G401 (cell line): ENCODE data around the gene MEF2C. TPM values are rescaled to one million over a fixed set of nuclear protein-coding genes. Genes with fewer than 3 reads are reported as not detected.
A peak's percentile ranks its signal among the peaks of the same experiment; 100 is the strongest.
"Not testable (repeated sequence)": the region's sequence is repeated elsewhere in the genome, so short reads cannot be mapped to it uniquely, and the experiment has no call there.

Experiments used
- DNase-seq: peaks from one replicate; pipeline ENCODE4 v3.0.0-alpha.2; 2015; ENCODE audit warnings: low spot score
- in situ Hi-C: cut with HindIII; loops from 2 replicates; pipeline ENCODE4 v1.10.0; 2016; ENCODE audit warnings: low sequenced_read_pairs, mixed read lengths
- total RNA-seq: library from RNA; depleted of rRNA; stranded (reverse); fragments of >200 nt; shearing (Covaris generic); gene quantifications from 2 replicates; pipeline ENCODE4 v1.2.3, GENCODE V29; 2014

MEF2C gene
- total RNA-seq, 1 experiment from 2014 or later: not detected

GRCh38 chr5:88816195-88816594, 66.8 kb downstream of the MEF2C start:
- in situ Hi-C loops: no loop called here

GRCh38 chr5:88815050-88815789, 67.8 kb downstream of the MEF2C start:
- no peak for DNase-seq

More at GRCh38 chr5:88816195-88816594, 66.8 kb downstream of the MEF2C start:
- no peak for DNase-seq

GRCh38 chr5:88813805-88814575, 69.0 kb downstream of the MEF2C start:
- DNase-seq: no peak
- in situ Hi-C loops: no loop called here

More at GRCh38 chr5:88815050-88815789, 67.8 kb downstream of the MEF2C start:
- in situ Hi-C loops: no loop called here

DNA sequence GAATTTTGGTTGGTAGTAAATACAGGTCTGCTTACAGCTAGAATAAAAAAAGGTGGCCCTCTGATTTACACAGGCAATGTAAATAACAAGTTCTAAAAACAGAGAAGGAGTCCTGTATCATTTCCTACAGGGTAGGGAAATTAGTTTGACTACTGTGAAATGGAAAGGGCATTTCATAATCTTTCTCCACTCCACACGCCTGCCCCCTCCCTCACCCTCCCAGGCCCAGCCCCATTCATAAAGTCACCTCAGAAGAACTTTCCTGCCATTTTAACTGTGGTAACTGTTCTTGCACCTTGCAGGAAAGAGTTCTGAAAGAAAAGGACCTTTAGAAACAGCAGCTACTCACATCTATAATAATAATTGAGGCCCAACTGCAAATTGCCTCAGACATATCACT, 69.7 kb downstream of the MEF2C start:
- DNase-seq: no peak
- in situ Hi-C loops: no loop called here

DNA sequence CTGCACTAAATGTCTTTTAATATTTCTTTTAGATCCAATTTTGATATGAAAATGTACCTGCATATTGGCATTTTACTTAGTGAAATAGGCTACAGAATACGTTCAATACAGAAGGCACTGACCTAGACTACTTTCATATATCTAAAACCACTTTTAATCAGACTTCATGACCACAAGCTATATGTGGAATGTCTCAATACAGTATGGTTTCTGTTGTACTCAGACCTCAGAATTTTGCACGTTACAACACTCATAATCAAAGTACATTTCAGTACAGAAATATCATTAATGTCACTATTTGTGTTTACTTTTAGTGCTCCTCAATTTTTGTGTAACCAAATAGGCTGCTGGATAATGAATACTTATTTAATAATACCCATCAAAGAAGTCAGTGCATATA, 74.8 kb downstream of the MEF2C start:
- in situ Hi-C loops: no loop called here
- DNase-seq: no peak

- in situ Hi-C loops: no loop called here
- no peak for DNase-seq
Observed at GRCh38 chr5:88807327-88807726, 75.7 kb downstream of the MEF2C start.

DNA sequence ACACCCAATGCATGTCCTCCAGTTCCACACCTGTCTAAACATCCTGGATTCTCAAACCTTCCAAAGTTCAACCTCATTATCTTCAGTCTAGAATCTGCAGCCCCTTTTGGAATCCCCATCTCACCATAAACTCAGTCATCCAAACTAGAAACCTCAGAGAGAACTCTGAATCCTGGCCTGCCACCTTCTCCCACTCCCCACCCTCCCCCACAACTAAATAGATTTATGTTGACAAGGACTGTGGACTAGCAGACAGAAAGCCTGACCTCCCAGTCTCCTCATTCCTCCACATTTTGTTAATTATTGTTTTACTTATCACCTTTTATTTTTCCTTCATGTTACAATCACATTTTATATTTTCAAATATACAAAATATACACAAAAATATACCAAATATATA, 76.6 kb downstream of the MEF2C start:
- in situ Hi-C loops: no loop called here
- DNase-seq: no peak

DNA sequence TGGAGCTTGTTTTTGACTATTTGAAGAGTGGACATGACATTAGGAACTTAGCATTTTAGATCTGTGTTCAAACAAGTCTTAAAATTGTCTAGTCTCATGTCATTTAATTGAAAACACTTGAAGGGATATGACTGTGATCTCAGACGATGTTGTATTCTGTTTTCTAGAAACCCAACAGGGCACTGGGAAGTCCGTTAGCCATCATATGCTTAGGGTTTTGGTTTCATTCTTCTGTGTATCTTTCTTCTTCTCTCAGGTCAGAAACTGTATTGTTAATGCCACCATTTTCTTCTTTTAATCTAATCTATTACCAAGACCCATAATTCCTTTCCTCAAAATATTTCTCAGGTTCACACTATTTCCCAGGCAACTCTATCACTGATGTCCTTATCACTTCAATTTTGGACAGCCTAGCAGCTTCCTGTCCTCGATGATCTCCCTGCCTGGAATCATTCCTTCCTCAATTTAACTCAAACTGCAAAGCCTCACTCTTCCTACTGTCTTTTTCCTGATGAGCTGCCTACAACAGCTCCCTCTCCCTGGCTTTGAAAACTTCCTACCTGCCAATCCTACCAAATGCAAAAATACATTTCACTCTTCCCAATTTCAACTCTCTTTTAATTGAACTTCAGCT, 77.7 kb downstream of the MEF2C start:
- in situ Hi-C loops: no loop called here

GRCh38 chr5:88804444-88804843, 78.5 kb downstream of the MEF2C start:
- in situ Hi-C loops: no loop called here
- no peak for DNase-seq

More for the DNA sequence above, 77.7 kb downstream of the MEF2C start:
- no peak for DNase-seq

DNA sequence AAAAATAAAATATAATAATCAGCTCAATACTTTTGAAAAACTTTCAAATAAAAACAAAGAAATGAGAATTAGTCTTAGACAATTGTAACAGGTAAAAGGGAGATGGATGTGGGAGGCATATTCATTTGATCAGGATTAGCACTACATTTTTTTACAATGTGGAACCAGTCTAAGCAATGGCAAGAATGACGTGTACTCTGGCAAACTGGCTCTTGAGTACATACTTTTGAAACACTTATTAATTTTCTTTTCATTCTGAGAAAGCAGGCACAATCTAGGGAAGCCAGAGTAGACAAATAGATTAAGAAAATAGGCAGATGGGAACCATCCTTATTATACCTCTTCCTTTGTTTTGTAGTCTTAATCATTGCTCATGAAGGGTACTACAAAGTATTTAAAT, 79.7 kb downstream of the MEF2C start:
- in situ Hi-C loops: no loop called here
- no peak for DNase-seq

- no peak for DNase-seq
- in situ Hi-C loops: no loop called here
Observed at GRCh38 chr5:88799938-88800535, 82.9 kb downstream of the MEF2C start.

DNA sequence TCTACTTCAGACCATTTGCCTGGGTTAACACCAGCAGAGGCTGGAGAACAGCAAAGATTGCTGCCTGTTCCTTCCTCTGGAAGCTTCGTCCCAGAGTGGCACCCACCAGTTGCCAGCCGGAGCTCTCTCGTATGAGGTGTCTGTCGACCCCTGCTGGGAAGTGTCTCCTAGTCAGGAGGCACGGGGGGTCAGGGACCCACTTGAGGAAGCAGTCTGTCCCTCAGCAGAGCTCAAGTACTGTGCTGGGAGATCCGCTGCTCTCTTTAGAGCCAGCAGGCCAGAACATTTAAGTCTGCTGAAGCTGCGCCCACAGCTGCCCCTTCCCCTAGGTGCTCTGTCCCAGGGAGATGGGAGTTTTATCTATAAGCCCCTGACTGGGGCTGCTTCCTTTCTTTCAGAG, 84.1 kb downstream of the MEF2C start:
- in situ Hi-C loops, DNase-seq: not testable (repeated sequence)

- in situ Hi-C loops, DNase-seq: not testable (repeated sequence)
Observed at GRCh38 chr5:88793797-88794196, 89.2 kb downstream of the MEF2C start.

- no peak for DNase-seq
- in situ Hi-C loops: no loop called here
Observed at GRCh38 chr5:88792144-88792840, 90.7 kb downstream of the MEF2C start.

DNA sequence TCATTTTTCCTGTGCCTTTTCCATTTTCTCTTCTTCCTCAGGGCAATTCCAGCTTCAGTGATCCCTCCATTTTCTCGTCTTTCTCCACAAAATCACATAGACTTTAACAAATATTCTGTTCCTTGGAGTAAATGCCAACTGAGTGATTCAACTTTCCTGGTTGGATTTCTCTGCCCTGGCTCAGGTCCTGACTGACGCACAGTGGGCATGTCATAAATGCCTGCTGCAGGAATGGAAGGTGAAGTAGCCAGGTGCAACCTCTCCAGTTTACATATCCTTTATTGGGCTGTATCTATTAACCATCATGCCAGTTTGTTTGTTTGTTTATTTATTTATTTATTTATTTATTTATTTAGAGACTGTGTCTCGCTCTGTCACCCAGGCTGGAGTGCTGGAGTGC, 95.1 kb downstream of the MEF2C start:
- no peak for DNase-seq
- in situ Hi-C loops: no loop called here

DNA sequence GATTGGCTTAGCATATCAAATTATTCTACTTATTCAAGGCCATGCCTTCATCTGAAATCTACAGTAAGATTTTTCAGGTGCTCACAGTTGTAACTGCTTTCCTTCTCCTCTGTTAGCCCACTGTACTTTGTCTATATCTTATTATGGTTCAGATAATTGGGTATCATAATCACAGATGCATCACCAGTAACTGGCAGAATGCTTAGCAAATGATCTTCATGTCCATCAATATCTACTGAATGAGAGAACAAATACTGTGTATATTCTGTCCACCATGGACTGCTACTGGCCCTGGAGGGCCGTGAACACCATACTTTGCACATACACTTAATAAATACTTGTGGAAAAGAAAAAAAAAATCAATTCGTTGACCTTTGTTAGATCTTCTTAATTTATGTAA, 96.2 kb downstream of the MEF2C start:
- no peak for DNase-seq
- in situ Hi-C loops: no loop called here

DNA sequence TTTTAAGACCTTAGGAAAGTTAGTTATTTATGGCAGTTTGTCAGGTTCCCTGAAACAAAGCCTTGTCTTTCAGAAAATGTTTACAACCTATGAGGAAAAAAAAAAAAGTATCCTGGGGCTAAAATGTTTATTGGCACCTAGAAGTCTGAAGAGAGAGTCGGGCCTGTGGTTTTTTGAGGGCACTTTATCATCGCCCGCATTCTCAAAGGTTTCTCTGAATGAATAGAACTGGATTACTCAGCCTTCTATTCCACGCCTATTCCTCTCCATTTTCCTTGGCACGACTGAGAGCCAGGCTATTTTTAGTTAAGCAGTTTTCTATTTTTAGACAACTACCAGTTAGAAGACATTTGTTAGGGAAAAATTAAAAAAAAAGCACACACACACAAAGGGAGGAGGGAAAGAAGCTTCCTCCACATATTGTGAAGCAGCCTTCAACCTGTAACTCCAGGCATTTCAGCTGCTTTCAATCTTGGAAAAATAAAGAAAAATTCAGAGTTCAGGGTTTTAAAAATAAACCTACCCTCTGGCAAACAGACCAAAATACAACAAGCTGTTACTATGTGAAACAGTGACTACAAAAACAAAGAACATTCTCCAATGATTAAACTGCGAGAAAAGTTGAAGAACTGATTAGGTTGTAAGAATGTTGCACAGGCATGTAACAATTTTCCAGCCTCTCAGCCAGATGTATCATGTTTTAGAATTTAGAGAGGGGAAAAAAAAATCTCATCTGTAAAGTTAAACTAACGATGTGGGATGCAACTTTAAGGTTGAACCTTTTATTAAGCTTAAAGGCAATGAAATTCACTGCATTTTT, 97.0 kb downstream of the MEF2C start:
- in situ Hi-C loops: no loop called here
- peak; percentile 78 for DNase-seq

GRCh38 chr5:88782571-88782970, 100.4 kb downstream of the MEF2C start:
- DNase-seq: no peak
- in situ Hi-C loops: no loop called here
